ENCODE data around the gene EVC2. TPM values are rescaled to one million over a fixed set of nuclear protein-coding genes. Genes with fewer than 3 reads are reported as not detected.

Gene EVC2
- total and polyA plus RNA-seq, 3 experiments from 2014 or later: 0.84 to 1.3 (median 0.92) TPM

DNA sequence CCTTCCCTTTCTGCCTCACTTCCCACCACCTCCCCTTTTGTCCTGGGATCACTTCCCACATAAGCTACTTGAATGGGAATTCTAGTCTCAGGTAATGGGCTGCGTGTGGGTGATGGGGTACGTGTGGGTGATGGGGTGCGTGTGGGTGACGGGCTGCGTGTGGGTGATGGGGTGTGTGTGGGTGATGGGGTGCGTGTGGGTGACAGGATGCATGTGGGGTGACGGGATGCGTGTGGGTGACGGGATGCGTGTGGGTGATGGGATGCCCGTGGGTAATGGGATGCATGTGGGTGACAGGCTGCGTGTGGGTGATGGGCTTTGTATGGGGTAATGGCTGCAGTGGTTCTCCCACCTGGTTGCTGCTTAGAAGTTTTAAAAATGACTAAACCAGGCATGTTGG is 43.6 kb downstream of the EVC2 start:
- no peak overlapping the region for H3K4me3 Mint-ChIP-seq
- H3K27me3 ChIP-seq (ENCODE audit: insufficient read depth, low read length, poor library complexity, severe bottlenecking): no peaks in the 10 kb centered on the region
- H3K27me3 Mint-ChIP-seq: peaks cover 0 to 2% of the 10 kb centered on the region in 2 donors
- no peaks in the 10 kb centered on the region for H3K4me1 Mint-ChIP-seq
- no peaks in the 10 kb centered on the region for H3K36me3 ChIP-seq (ENCODE audit: insufficient read depth, low read length)
- H3K27ac Mint-ChIP-seq: no peak overlapping the region
- H3K36me3 Mint-ChIP-seq: peaks cover 0 to 2% (median 0%) of the 10 kb centered on the region in 3 donors
- H3K4me1 ChIP-seq (ENCODE audit: insufficient read depth, low read length): no peaks in the 10 kb centered on the region
- H3K27ac ChIP-seq (ENCODE audit: low read depth, low read length): no peak overlapping the region
- H3K9me3 Mint-ChIP-seq: peaks cover 6 to 13% (median 12%) of the 10 kb centered on the region in 5 donors
- no peaks in the 10 kb centered on the region for H3K9me3 ChIP-seq (ENCODE audit: low read length)
- DNase-seq: no peak
- POLR2A ChIA-PET: no interaction called here
- no peak overlapping the region for H3K4me3 ChIP-seq (ENCODE audit: low read length)
- CTCF ChIA-PET: no interaction called here

DNA sequence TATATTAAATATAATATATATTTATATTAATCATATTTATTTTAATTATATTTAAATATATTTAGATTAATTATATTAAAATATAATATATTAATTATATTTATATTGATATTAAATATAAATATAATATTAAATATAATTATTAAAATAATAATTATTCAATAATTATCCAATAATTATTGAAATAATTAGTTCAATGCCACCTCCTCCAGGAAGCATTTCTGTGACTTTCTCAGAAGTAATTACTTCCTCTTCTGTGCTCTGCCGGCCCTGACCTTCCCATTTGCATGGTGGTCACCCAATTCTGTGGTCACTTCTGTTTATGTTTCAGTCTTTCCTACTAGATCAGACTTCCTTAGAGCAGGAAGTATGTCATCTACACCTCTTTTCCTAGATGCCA is 45.8 kb downstream of the EVC2 start:
- Histone ChIP-seq H3K27me3 (ENCODE audit: insufficient read depth, low read length, poor library complexity, severe bottlenecking) (no peaks in the 10 kb centered on the region), H3K4me1 (ENCODE audit: insufficient read depth, low read length) (no peaks in the 10 kb centered on the region), H3K36me3 (ENCODE audit: insufficient read depth, low read length) (no peaks in the 10 kb centered on the region), H3K4me3 (ENCODE audit: low read length) (no peak overlapping the region), H3K27ac (ENCODE audit: low read depth, low read length) (no peak overlapping the region), H3K9me3 (ENCODE audit: low read length) (no peaks in the 10 kb centered on the region)
- CTCF ChIA-PET: no interaction called here
- Mint-ChIP-seq H3K27me3 (peaks cover 0 to 2% of the 10 kb centered on the region in 2 donors), H3K9me3 (peaks cover 6 to 12% (median 11%) of the 10 kb centered on the region in 5 donors), H3K36me3 (peaks cover 0 to 2% (median 0%) of the 10 kb centered on the region in 3 donors), H3K27ac (no peak overlapping the region), H3K4me3 (no peak overlapping the region), H3K4me1 (no peaks in the 10 kb centered on the region)
- DNase-seq: no peak
- POLR2A ChIA-PET: no interaction called here

DNA sequence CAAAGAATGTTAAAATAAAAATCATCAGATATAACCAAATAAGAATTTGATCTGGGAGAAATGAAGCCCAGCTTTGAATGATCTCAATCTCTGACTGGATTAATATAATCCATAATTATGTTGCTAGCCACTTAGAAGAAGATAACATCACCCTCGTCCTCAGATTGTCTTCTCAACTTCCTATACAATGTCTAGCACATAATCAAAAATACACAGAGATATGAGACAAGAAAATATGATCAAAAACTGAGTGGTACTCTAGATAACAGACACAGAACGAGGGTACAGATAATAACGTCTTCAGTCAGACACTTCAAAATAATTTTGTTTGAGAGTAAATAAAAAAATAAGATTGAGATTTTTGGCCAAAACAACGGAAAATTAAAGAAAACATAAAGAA is 47.1 kb downstream of the EVC2 start:
- Mint-ChIP-seq H3K36me3 (peaks cover 0 to 2% (median 0%) of the 10 kb centered on the region in 3 donors), H3K4me3 (no peak overlapping the region), H3K27ac (no peak overlapping the region), H3K27me3 (peaks cover 0 to under 1% of the 10 kb centered on the region in 2 donors), H3K9me3 (peaks cover 6 to 12% (median 7%) of the 10 kb centered on the region in 5 donors), H3K4me1 (no peaks in the 10 kb centered on the region)
- H3K4me3 ChIP-seq (ENCODE audit: low read length): no peak overlapping the region
- no peaks in the 10 kb centered on the region for H3K36me3 ChIP-seq (ENCODE audit: insufficient read depth, low read length)
- ChIA-PET CTCF (no interaction called here), POLR2A (no interaction called here)
- no peak overlapping the region for H3K27ac ChIP-seq (ENCODE audit: low read depth, low read length)
- no peaks in the 10 kb centered on the region for H3K27me3 ChIP-seq (ENCODE audit: insufficient read depth, low read length, poor library complexity, severe bottlenecking)
- no peak for DNase-seq
- H3K4me1 ChIP-seq (ENCODE audit: insufficient read depth, low read length): no peaks in the 10 kb centered on the region
- H3K9me3 ChIP-seq (ENCODE audit: low read length): no peaks in the 10 kb centered on the region

DNA sequence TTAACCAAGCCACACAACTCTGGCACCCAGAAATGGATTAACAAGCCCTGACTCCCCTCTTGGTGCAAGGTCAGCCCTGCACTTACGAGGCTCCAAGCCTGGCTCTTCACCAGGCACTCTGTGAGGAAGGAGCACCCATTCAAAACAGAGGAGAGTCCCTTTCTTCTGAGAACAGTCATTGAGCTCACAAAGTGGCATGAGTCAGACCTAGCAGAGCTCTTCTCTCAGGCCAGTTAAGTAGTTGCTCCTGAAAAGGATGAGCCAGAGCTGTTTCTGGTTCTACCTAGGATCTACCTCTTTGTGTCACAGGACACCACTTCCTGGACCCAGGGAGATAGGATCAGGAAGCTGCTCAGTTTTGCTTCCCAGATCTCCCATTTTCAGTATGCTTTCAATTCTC is 48.2 kb downstream of the EVC2 start:
- POLR2A ChIA-PET: no interaction called here
- DNase-seq: no peak
- Mint-ChIP-seq H3K27me3 (no peaks in the 10 kb centered on the region), H3K4me3 (no peak overlapping the region), H3K9me3 (peaks cover 0 to 12% (median 4%) of the 10 kb centered on the region in 5 donors), H3K4me1 (no peaks in the 10 kb centered on the region), H3K27ac (no peak overlapping the region), H3K36me3 (peaks cover 0 to 2% (median 0%) of the 10 kb centered on the region in 3 donors)
- Histone ChIP-seq H3K4me1 (ENCODE audit: insufficient read depth, low read length) (no peaks in the 10 kb centered on the region), H3K36me3 (ENCODE audit: insufficient read depth, low read length) (no peaks in the 10 kb centered on the region), H3K4me3 (ENCODE audit: low read length) (no peak overlapping the region), H3K9me3 (ENCODE audit: low read length) (no peaks in the 10 kb centered on the region), H3K27me3 (ENCODE audit: insufficient read depth, low read length, poor library complexity, severe bottlenecking) (no peaks in the 10 kb centered on the region), H3K27ac (ENCODE audit: low read depth, low read length) (no peak overlapping the region)
- CTCF ChIA-PET: no interaction called here

- Histone ChIP-seq H3K4me3 (ENCODE audit: low read length) (no peak overlapping the region), H3K4me1 (ENCODE audit: insufficient read depth, low read length) (no peaks in the 10 kb centered on the region), H3K27ac (ENCODE audit: low read depth, low read length) (no peak overlapping the region), H3K9me3 (ENCODE audit: low read length) (no peaks in the 10 kb centered on the region), H3K36me3 (ENCODE audit: insufficient read depth, low read length) (no peaks in the 10 kb centered on the region), H3K27me3 (ENCODE audit: insufficient read depth, low read length, poor library complexity, severe bottlenecking) (no peaks in the 10 kb centered on the region)
- Mint-ChIP-seq H3K4me3 (no peak overlapping the region), H3K27ac (no peak overlapping the region), H3K9me3 (peaks cover 0 to 12% (median 4%) of the 10 kb centered on the region in 5 donors), H3K4me1 (no peaks in the 10 kb centered on the region), H3K27me3 (no peaks in the 10 kb centered on the region), H3K36me3 (peaks cover 0 to 2% (median 0%) of the 10 kb centered on the region in 3 donors)
- DNase-seq: no peak
- ChIA-PET CTCF (no interaction called here), POLR2A (no interaction called here)
Observed at GRCh38 chr4:5658974-5659373, 49.4 kb downstream of the EVC2 start.

DNA sequence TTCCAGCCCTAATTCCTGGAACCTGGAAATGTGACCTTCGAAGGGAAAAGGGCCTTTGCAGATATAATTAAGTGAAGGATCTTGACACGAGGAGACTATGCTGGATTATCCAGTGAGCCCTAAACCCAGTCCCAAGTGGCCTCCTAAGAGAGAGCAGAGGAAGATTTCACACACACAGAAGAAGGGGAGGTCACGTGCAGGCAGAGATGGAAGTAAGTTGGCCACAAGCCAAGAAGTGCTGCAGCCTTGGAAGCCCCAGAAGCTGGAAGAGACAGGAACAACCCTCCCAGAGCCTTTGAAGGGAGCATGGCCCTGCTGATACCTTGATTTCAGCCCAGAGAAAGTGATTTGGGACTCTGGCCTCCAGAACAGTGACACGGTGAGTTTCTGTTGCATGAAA is 51.9 kb downstream of the EVC2 start:
- no peaks in the 10 kb centered on the region for H3K27me3 ChIP-seq (ENCODE audit: insufficient read depth, low read length, poor library complexity, severe bottlenecking)
- peaks cover 0 to 11% (median 2%) of the 10 kb centered on the region in 5 donors for H3K9me3 Mint-ChIP-seq
- no peak overlapping the region for H3K4me3 Mint-ChIP-seq
- no peaks in the 10 kb centered on the region for H3K4me1 ChIP-seq (ENCODE audit: insufficient read depth, low read length)
- H3K27ac ChIP-seq (ENCODE audit: low read depth, low read length): no peak overlapping the region
- no peak overlapping the region for H3K4me3 ChIP-seq (ENCODE audit: low read length)
- H3K36me3 Mint-ChIP-seq: no peaks in the 10 kb centered on the region
- ChIA-PET CTCF (no interaction called here), POLR2A (no interaction called here)
- no peaks in the 10 kb centered on the region for H3K27me3 Mint-ChIP-seq
- no peak for DNase-seq
- H3K4me1 Mint-ChIP-seq: no peaks in the 10 kb centered on the region
- H3K27ac Mint-ChIP-seq: no peak overlapping the region
- no peaks in the 10 kb centered on the region for H3K36me3 ChIP-seq (ENCODE audit: insufficient read depth, low read length)
- H3K9me3 ChIP-seq (ENCODE audit: low read length): no peaks in the 10 kb centered on the region

GRCh38 chr4:5654791-5655190 is 53.6 kb downstream of the EVC2 start:
- Histone ChIP-seq H3K4me3 (ENCODE audit: low read length) (no peak overlapping the region), H3K27me3 (ENCODE audit: insufficient read depth, low read length, poor library complexity, severe bottlenecking) (no peaks in the 10 kb centered on the region), H3K27ac (ENCODE audit: low read depth, low read length) (no peak overlapping the region), H3K9me3 (ENCODE audit: low read length) (no peaks in the 10 kb centered on the region), H3K36me3 (ENCODE audit: insufficient read depth, low read length) (no peaks in the 10 kb centered on the region), H3K4me1 (ENCODE audit: insufficient read depth, low read length) (no peaks in the 10 kb centered on the region)
- H3K36me3 Mint-ChIP-seq: no peaks in the 10 kb centered on the region
- POLR2A ChIA-PET: no interaction called here
- no peaks in the 10 kb centered on the region for H3K27me3 Mint-ChIP-seq
- peaks cover 0 to 2% (median 0%) of the 10 kb centered on the region in 5 donors for H3K9me3 Mint-ChIP-seq
- H3K4me1 Mint-ChIP-seq: no peaks in the 10 kb centered on the region
- no peak overlapping the region for H3K4me3 Mint-ChIP-seq
- H3K27ac Mint-ChIP-seq: no peak overlapping the region
- CTCF ChIA-PET: no interaction called here
- no peak for DNase-seq

DNA sequence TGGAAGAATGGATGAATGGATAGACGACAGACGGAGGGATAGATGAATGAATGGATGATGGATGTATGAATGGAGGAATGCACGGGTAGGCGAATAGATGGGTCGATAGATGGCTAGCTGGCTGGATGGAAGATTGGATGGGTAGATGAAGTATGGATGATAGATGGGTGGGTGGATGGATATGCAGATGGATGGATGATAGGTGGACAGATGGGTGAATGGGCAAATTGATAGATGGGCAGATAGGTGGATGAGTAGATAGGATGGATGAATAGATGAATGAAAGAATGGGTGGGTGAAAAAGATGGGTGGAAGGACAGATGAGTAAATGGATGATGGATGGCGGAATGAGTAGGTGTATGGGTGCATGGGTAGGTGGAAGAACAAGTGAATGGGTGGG is 57.3 kb downstream of the EVC2 start:
- Mint-ChIP-seq H3K9me3 (no peaks in the 10 kb centered on the region), H3K27me3 (no peaks in the 10 kb centered on the region), H3K27ac (no peak overlapping the region), H3K4me1 (no peaks in the 10 kb centered on the region), H3K36me3 (no peaks in the 10 kb centered on the region), H3K4me3 (no peak overlapping the region)
- DNase-seq: no peak
- H3K4me1 ChIP-seq (ENCODE audit: insufficient read depth, low read length): no peaks in the 10 kb centered on the region
- H3K9me3 ChIP-seq (ENCODE audit: low read length): no peaks in the 10 kb centered on the region
- H3K27me3 ChIP-seq (ENCODE audit: insufficient read depth, low read length, poor library complexity, severe bottlenecking): no peaks in the 10 kb centered on the region
- H3K36me3 ChIP-seq (ENCODE audit: insufficient read depth, low read length): no peaks in the 10 kb centered on the region
- POLR2A ChIA-PET: no interaction called here
- H3K27ac ChIP-seq (ENCODE audit: low read depth, low read length): no peak overlapping the region
- CTCF ChIA-PET: no interaction called here
- no peak overlapping the region for H3K4me3 ChIP-seq (ENCODE audit: low read length)

DNA sequence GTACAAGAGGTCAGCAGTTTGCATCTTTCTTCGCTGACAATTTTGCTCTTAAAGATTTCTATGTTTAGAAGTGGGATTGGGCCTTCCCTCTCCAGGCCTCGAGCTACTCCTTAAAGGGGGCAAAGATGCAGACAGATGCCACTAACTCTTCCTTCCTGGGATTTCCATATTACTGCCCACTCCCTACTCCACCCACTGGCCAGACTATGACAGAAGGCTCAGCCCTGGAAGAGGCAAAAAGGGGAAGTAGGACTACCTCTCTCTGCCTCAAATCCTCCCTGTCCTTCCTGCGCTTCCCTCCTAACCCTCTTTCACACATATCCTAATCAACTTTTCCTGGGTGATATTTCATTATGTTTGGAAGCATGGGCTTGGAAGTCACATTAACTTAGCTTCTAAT is 58.3 kb downstream of the EVC2 start:
- H3K27me3 ChIP-seq (ENCODE audit: insufficient read depth, low read length, poor library complexity, severe bottlenecking): no peaks in the 10 kb centered on the region
- H3K4me3 Mint-ChIP-seq: no peak overlapping the region
- H3K4me1 Mint-ChIP-seq: no peaks in the 10 kb centered on the region
- CTCF ChIA-PET: no interaction called here
- H3K36me3 ChIP-seq (ENCODE audit: insufficient read depth, low read length): no peaks in the 10 kb centered on the region
- H3K4me1 ChIP-seq (ENCODE audit: insufficient read depth, low read length): no peaks in the 10 kb centered on the region
- POLR2A ChIA-PET: no interaction called here
- H3K27me3 Mint-ChIP-seq: no peaks in the 10 kb centered on the region
- H3K4me3 ChIP-seq (ENCODE audit: low read length): no peak overlapping the region
- no peak overlapping the region for H3K27ac Mint-ChIP-seq
- peaks cover 0 to 1% (median 0%) of the 10 kb centered on the region in 5 donors for H3K9me3 Mint-ChIP-seq
- H3K36me3 Mint-ChIP-seq: no peaks in the 10 kb centered on the region
- no peak for DNase-seq
- H3K27ac ChIP-seq (ENCODE audit: low read depth, low read length): no peak overlapping the region
- H3K9me3 ChIP-seq (ENCODE audit: low read length): no peaks in the 10 kb centered on the region
